NB4 (cell line): ENCODE measurements around the gene MBNL2.

ENCODE experiments used
- CTCF ChIP-seq: IDR thresholded peaks from one replicate; pipeline ENCODE4 v1.5.1; 2012; ENCODE audit warnings: low read depth, low read length
- MAX ChIP-seq: IDR thresholded peaks from 2 replicates; pipeline ENCODE4 v1.6.1; 2011; ENCODE audit warnings: low read depth, low read length
- MYC ChIP-seq: IDR thresholded peaks from 2 replicates; pipeline ENCODE4 v1.6.1; 2011; ENCODE audit warnings: low read depth, low read length
- POLR2A ChIP-seq: IDR thresholded peaks from 2 replicates; pipeline ENCODE4 v1.6.1; 2011; ENCODE audit warnings: mild to moderate bottlenecking; ENCODE audit not compliant: insufficient read length; ENCODE audit errors: extremely low read depth

GRCh38 chr13:97221046-97221445, 1.1 kb upstream of the MBNL2 start:
- TF ChIP-seq CTCF (no peak), POLR2A (no peak), MAX (no peak), MYC (no peak)
